Activated CD8-positive, alpha-beta T cell treated with anti-CD3 and anti-CD28 coated beads, Interleukin-2, amount 10 ng/mL, durations not matched to agents 7 days and 5 days (primary cell): Measurements from ENCODE around the gene EFCAB12. TPM values are rescaled to one million over a fixed set of nuclear protein-coding genes. Genes with fewer than 3 reads are reported as not detected.

Experiments used
- ATAC-seq: fragments of 150-1000 bp; cut with Tn5 transposase; one replicate; pipeline ENCODE4 v1.10.0; 2021; ENCODE audit warnings: moderate library complexity
- CTCF ChIA-PET: fragments of 350-600 bp; sonication (Branson Sonifier 250); formaldehyde crosslinking; loops from one replicate; lab custom pipeline; 2021; ENCODE audit warnings: antibody characterized with exemption; lab: Charles Lee
- POLR2A ChIA-PET: fragments of 350-600 bp; sonication (Branson Sonifier 250); formaldehyde crosslinking; loops from one replicate; lab custom pipeline; 2021; ENCODE audit warnings: antibody characterized with exemption; lab: Charles Lee
- DNase-seq: peaks from one replicate; pipeline ENCODE4 v3.0.0-alpha.2; 2020
- H3K27ac Mint-ChIP-seq: one replicate; pipeline ENCODE4 v1.8.0; 2021; ENCODE audit warnings: mild to moderate bottlenecking, mixed read lengths
- H3K27me3 Mint-ChIP-seq: one replicate; pipeline ENCODE4 v1.8.0; 2021; ENCODE audit warnings: low read depth, mixed read lengths
- H3K36me3 Mint-ChIP-seq: one replicate; pipeline ENCODE4 v1.8.0; 2021; ENCODE audit warnings: low read depth, mixed read lengths
- H3K4me1 Mint-ChIP-seq: one replicate; pipeline ENCODE4 v1.8.0; 2021; ENCODE audit warnings: low read depth, mixed read lengths
- H3K4me3 Mint-ChIP-seq: one replicate; pipeline ENCODE4 v1.8.0; 2021; ENCODE audit warnings: mild to moderate bottlenecking, mixed read lengths
- H3K9me3 Mint-ChIP-seq: one replicate; pipeline ENCODE4 v1.8.0; 2022; ENCODE audit warnings: mixed read lengths; ENCODE audit not compliant: insufficient read depth
- total RNA-seq, 2 experiments: library from RNA; stranded (reverse); gene quantifications; one replicate each; pipeline ENCODE4 v1.2.3, GENCODE V29; 2021

The EFCAB12 gene
- total RNA-seq, 2 experiments from 2014 or later = 0.42 to 0.45 TPM

GRCh38 chr3:129442486-129442885 lies 14.1 kb upstream of the EFCAB12 start:
- ChIA-PET CTCF (interaction anchor here (0.8 to 2.8 kb wide), 3 partner anchors 43 to 59 kb away, joined by 3 to 15 read pairs (median 5); no protein-coding TSS in a partner anchor), POLR2A (no interaction called here)
- ATAC-seq (no peak), DNase-seq (no peak)
- Mint-ChIP-seq H3K4me1 (peaks cover 42% of the 10 kb centered on the region), H3K4me3 (no peak overlapping the region), H3K27ac (no peak overlapping the region), H3K36me3 (peaks cover 21% of the 10 kb centered on the region), H3K9me3 (no peaks in the 10 kb centered on the region), H3K27me3 (no peaks in the 10 kb centered on the region)

DNA sequence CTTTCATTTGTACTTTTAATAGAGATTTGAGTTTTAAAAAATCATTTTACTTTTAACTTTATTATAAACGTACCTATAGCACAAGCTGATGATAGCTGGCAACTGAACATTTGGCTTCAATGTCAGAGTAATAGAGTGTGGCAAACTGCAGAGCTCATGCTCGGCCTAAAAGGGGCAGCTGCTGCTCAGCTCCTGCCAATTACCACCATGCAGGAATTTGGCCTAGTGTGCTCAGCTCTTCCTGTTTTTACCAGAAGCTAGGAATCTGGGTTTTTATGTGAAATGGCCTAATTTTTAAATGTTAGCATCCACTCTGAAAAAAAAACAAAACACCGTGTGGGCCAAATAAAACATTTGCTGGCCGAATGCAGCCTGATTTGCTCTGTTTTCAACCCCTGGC lies 13.3 kb upstream of the EFCAB12 start:
- POLR2A ChIA-PET = interaction anchor here (1.7 to 5.2 kb wide), 3 partner anchors 9 to 126 kb away, joined by 5 to 51 read pairs (median 45); partner anchors contain the start of gene EFCAB12
- CTCF ChIA-PET = interaction anchor here (1.2 to 2.8 kb wide), 5 partner anchors 12 to 126 kb away, joined by 3 to 15 read pairs (median 8); partner anchors contain the start of gene EFCAB12
- H3K9me3 Mint-ChIP-seq = no peaks in the 10 kb centered on the region

DNA sequence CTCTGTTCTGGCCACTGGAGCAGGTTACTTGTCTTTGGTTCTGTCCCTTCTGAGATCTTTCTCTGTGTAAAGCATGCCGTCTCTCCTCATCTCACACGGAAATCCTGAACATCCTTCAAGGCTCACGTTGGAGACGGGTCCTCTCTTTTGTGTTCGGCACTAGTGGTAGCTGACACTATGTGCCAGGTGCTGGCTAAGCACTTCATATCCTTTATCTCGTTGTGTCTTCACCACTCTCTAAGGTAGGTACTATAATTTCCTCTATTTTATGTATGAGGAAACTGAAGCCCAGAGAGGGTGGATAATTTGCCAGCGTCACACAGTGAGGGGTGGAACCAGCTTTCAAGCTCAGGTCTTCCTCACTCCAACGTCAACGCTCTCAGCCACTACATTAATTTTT lies 12.8 kb upstream of the EFCAB12 start:
- DNase-seq = no peak
- ChIA-PET CTCF (interaction anchor here (1.2 to 2.8 kb wide), 5 partner anchors 12 to 125 kb away, joined by 3 to 15 read pairs (median 8); partner anchors contain the start of gene EFCAB12), POLR2A (interaction anchor here (1.6 to 5.2 kb wide), 4 partner anchors 10 to 125 kb away, joined by 4 to 51 read pairs (median 25); partner anchors contain the start of gene EFCAB12)
- no peak for ATAC-seq
- Mint-ChIP-seq H3K27me3 (no peaks in the 10 kb centered on the region), H3K27ac (peak overlapping the region; percentile 91), H3K36me3 (peaks cover 31% of the 10 kb centered on the region), H3K4me1 (peaks cover 53% of the 10 kb centered on the region), H3K9me3 (no peaks in the 10 kb centered on the region), H3K4me3 (peak overlapping the region; percentile 98)

More for the DNA sequence above, 13.3 kb upstream of the EFCAB12 start:
- peaks cover 26% of the 10 kb centered on the region for H3K36me3 Mint-ChIP-seq
- no peak for ATAC-seq
- H3K4me1 Mint-ChIP-seq = peaks cover 48% of the 10 kb centered on the region
- H3K27me3 Mint-ChIP-seq = no peaks in the 10 kb centered on the region
- H3K27ac Mint-ChIP-seq = no peak overlapping the region
- H3K4me3 Mint-ChIP-seq = peak overlapping the region; percentile 98
- no peak for DNase-seq

DNA sequence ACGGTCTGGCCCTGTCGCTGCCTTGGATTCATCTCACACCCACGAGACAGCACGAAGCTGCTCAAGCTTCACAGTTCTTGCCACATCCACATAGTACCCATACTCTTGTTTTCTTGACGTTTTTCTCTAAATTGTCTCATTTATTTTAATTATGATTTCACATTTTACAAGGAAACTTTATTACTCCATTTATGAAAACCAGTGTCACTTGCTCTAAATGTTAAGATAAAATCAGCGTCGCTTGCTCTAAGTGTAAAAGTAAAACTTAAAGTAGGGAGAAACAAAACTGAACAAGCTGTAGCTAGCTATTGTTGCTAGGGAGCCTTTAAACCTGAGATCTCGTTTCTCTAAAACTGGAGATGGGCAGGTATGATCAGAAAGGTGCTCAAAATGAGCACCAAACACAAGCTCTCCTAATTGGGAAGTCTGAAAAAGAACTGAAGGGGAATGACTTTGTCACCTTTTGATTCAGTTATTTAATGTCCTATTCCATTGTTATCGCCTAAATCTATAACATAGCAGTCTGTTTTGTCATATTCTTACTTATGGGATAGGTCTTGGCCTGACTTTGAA lies 12.3 kb upstream of the EFCAB12 start:
- Mint-ChIP-seq H3K27me3 (no peaks in the 10 kb centered on the region), H3K36me3 (peaks cover 35% of the 10 kb centered on the region), H3K4me1 (peaks cover 57% of the 10 kb centered on the region), H3K9me3 (no peaks in the 10 kb centered on the region), H3K4me3 (peak overlapping the region; percentile 98), H3K27ac (peak overlapping the region; percentile 91)
- ChIA-PET CTCF (interaction anchor here (1.2 to 2.8 kb wide), 7 partner anchors 11 to 387 kb away, joined by 3 to 15 read pairs (median 8); partner anchors contain the start of gene EFCAB12), POLR2A (interaction anchor here (0.5 to 5.2 kb wide), 15 partner anchors 8 to 320 kb away, joined by 3 to 51 read pairs (median 4); partner anchors contain the start of genes EFCAB12 and RAB43)
- no peak for ATAC-seq
- DNase-seq = no peak

GRCh38 chr3:129439817-129440617 lies 11.6 kb upstream of the EFCAB12 start, which contains the start of the genes IFT122 and MBD4:
Gene IFT122 (plus strand): TSS chr3:129440224. CDS start chr3:129440331, 107 bp downstream.
Gene MBD4 (minus strand): TSS chr3:129439948. CDS start chr3:129439833, 115 bp downstream.
- H3K36me3 Mint-ChIP-seq = peaks cover 40% of the 10 kb centered on the region
- ATAC-seq (peak; percentile 92), DNase-seq (peak; percentile 100)
- POLR2A ChIA-PET = interaction anchor here (0.5 to 5.2 kb wide), 22 partner anchors 9 to 620 kb away, joined by 3 to 51 read pairs (median 4); partner anchors contain the start of genes EFCAB12 and RAB43
- CTCF ChIA-PET = interaction anchor here (1.0 to 2.8 kb wide), 6 partner anchors 11 to 387 kb away, joined by 3 to 15 read pairs (median 8); partner anchors contain the start of gene EFCAB12
- H3K27me3 Mint-ChIP-seq = no peaks in the 10 kb centered on the region
- peak within 1 kb of the TSS; percentile 91 for H3K27ac Mint-ChIP-seq
- no peaks in the 10 kb centered on the region for H3K9me3 Mint-ChIP-seq
- H3K4me1 Mint-ChIP-seq = peaks cover 62% of the 10 kb centered on the region
- H3K4me3 Mint-ChIP-seq = peak within 1 kb of the TSS; percentile 98

DNA sequence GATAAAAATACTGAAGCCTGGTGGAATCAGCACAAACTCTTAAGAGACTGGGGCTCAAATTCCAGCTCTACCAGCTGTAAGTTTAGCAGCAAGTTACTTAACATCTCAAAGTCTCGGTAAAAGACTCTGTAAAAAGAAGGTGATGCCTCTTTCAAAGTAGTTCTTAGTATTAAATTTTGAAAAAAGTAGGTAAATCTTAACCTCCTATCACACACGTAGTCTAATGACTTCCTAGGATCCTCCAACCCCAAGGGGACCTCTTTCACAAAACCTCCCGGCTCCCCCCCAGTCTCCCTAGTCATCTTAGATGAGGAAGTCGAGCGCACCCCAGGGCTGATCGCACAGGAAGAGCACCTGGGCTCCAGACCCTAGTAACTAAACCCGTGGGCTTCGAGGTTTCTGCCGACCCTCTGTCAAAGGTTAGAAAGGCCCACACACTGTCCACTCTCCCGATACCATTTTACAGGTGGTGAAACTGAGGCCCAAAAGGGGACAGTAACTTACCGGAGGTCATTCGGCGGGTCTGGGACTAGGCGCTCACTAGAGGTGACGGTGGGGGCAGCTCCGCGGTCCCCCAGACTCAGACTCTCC lies 10.9 kb upstream of the EFCAB12 start:
- Mint-ChIP-seq H3K4me3 (peak overlapping the region; percentile 98), H3K27ac (peak overlapping the region; percentile 91), H3K36me3 (peaks cover 44% of the 10 kb centered on the region), H3K9me3 (no peaks in the 10 kb centered on the region), H3K4me1 (peaks cover 67% of the 10 kb centered on the region), H3K27me3 (no peaks in the 10 kb centered on the region)
- CTCF ChIA-PET = interaction anchor here (0.8 to 2.6 kb wide), 6 partner anchors 10 to 386 kb away, joined by 3 to 12 read pairs (median 4); no protein-coding TSS in a partner anchor
- peak; percentile 61 for DNase-seq
- POLR2A ChIA-PET = interaction anchor here (0.6 to 5.2 kb wide), 17 partner anchors 9 to 619 kb away, joined by 3 to 51 read pairs (median 4); partner anchors contain the start of gene EFCAB12
- peak; percentile 9 for ATAC-seq

GRCh38 chr3:129435367-129435766 lies 6.9 kb upstream of the EFCAB12 start:
- POLR2A ChIA-PET = interaction anchor here (0.7 kb wide), 1 partner anchor 392 kb away, joined by 3 read pairs; no protein-coding TSS in a partner anchor
- Mint-ChIP-seq H3K36me3 (peaks cover 73% of the 10 kb centered on the region), H3K4me1 (peaks cover 70% of the 10 kb centered on the region)

DNA sequence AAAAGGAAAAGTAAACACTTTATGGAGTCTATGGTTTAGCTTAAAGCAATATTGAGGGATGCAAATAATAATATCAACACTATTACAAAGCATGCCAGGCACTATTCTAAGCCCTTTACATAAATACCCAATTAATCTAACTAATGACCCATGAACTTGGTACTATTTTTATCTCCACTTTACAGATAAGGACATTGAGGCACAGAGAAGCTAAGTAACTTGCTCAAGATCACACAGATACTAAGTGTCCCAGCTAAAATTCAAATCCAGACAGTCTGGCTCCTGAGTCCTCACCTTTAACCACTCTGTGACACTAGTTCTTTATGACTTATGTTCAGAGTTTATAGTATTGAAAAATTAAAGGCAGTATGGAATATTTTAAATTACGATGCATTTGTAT lies 5.7 kb upstream of the EFCAB12 start:
- ChIA-PET CTCF (no interaction called here), POLR2A (no interaction called here)
- no peak overlapping the region for H3K27ac Mint-ChIP-seq
- H3K4me1 Mint-ChIP-seq = peaks cover 81% of the 10 kb centered on the region
- no peak overlapping the region for H3K4me3 Mint-ChIP-seq
- peaks cover 73% of the 10 kb centered on the region for H3K36me3 Mint-ChIP-seq
- no peaks in the 10 kb centered on the region for H3K27me3 Mint-ChIP-seq
- no peaks in the 10 kb centered on the region for H3K9me3 Mint-ChIP-seq
- ATAC-seq (no peak), DNase-seq (no peak)

More at GRCh38 chr3:129435367-129435766, 6.9 kb upstream of the EFCAB12 start:
- H3K27ac Mint-ChIP-seq = no peak overlapping the region
- H3K9me3 Mint-ChIP-seq = no peaks in the 10 kb centered on the region
- DNase-seq = no peak
- CTCF ChIA-PET = interaction anchor here (1.2 to 1.4 kb wide), 2 partner anchors 36 to 52 kb away, joined by 3 to 5 read pairs; no protein-coding TSS in a partner anchor
- H3K27me3 Mint-ChIP-seq = no peaks in the 10 kb centered on the region
- no peak for ATAC-seq
- no peak overlapping the region for H3K4me3 Mint-ChIP-seq

- POLR2A ChIA-PET = no interaction called here
- H3K4me1 Mint-ChIP-seq = peaks cover 85% of the 10 kb centered on the region
- H3K9me3 Mint-ChIP-seq = no peaks in the 10 kb centered on the region
- no peak for ATAC-seq
- H3K4me3 Mint-ChIP-seq = no peak overlapping the region
- H3K27me3 Mint-ChIP-seq = no peaks in the 10 kb centered on the region
- H3K27ac Mint-ChIP-seq = no peak overlapping the region
- H3K36me3 Mint-ChIP-seq = peaks cover 77% of the 10 kb centered on the region
- no peak for DNase-seq
- CTCF ChIA-PET = no interaction called here
These were observed 5.1 kb upstream of the EFCAB12 start for GRCh38 chr3:129433565-129433964.

DNA sequence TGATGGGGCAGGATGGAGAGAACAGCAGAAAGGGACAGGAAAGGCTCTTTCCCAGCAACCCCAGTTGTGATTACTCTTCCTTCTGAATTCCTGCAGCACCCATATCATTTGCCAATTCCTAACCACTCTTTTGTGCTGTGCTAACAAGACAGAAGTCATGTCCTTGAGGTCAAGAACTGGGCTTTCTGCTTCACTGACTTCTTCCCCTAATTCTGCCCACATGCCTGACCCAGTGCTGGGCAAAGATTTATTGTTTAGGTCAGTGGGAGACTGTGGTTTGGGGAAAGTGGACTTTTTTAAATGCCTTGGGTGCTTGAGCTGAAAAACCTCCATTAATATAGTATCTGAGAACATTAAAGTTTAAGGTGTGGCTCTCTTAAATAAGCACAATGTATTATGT lies 4.2 kb upstream of the EFCAB12 start:
- ChIA-PET CTCF (interaction anchor here (0.8 to 1.0 kb wide), 2 partner anchors 33 to 463 kb away, joined by 3 read pairs; no protein-coding TSS in a partner anchor), POLR2A (no interaction called here)
- Mint-ChIP-seq H3K9me3 (no peaks in the 10 kb centered on the region), H3K36me3 (peaks cover 78% of the 10 kb centered on the region), H3K27me3 (peaks cover 3% of the 10 kb centered on the region), H3K4me1 (peaks cover 85% of the 10 kb centered on the region), H3K27ac (no peak overlapping the region), H3K4me3 (no peak overlapping the region)
- ATAC-seq (no peak), DNase-seq (no peak)
